DOHH2 (cell line): ENCODE data around the gene NABP1.

Source experiments
- H3F3A ChIP-seq: fragments of 200-600 bp; sonication (generic), shearing (Covaris generic); 2 replicates; pipeline ENCODE4 v1.6.0; 2016; ENCODE audit warnings: antibody characterized with exemption, mild to moderate bottlenecking; ENCODE audit not compliant: control insufficient read depth, insufficient read depth
- H3K27ac ChIP-seq: fragments of 200-600 bp; sonication (generic); 2 replicates; pipeline ENCODE4 v1.5.1; 2014; ENCODE audit warnings: low read depth, mild to moderate bottlenecking, low read length, moderate library complexity
- H3K27me3 ChIP-seq: fragments of 200-600 bp; sonication (generic); 2 replicates; pipeline ENCODE4 v1.6.1; 2014; ENCODE audit warnings: mild to moderate bottlenecking, low read length, mixed read lengths; ENCODE audit not compliant: control insufficient read depth
- H3K36me3 ChIP-seq: fragments of 200-600 bp; sonication (generic); 2 replicates; pipeline ENCODE4 v1.6.1; 2014; ENCODE audit warnings: mild to moderate bottlenecking, low read length, moderate library complexity, mixed read lengths; ENCODE audit not compliant: control insufficient read depth
- H3K4me1 ChIP-seq: fragments of 200-600 bp; sonication (generic); 2 replicates; pipeline ENCODE4 v1.6.1; 2014; ENCODE audit warnings: mild to moderate bottlenecking, low read length, mixed read lengths; ENCODE audit not compliant: control insufficient read depth
- H3K4me2 ChIP-seq: fragments of 200-600 bp; sonication (generic); 2 replicates; pipeline ENCODE4 v1.6.0; 2014; ENCODE audit warnings: mild to moderate bottlenecking, low read length, moderate library complexity
- H3K4me3 ChIP-seq: fragments of 200-600 bp; sonication (generic); 2 replicates; pipeline ENCODE4 v1.5.1; 2014; ENCODE audit warnings: mild to moderate bottlenecking, low read length, mixed read lengths
- H3K79me2 ChIP-seq: fragments of 200-600 bp; sonication (generic); 2 replicates; pipeline ENCODE4 v1.6.1; 2014; ENCODE audit warnings: mild to moderate bottlenecking, low read length, mixed read lengths; ENCODE audit not compliant: control insufficient read depth
- H3K9me2 ChIP-seq: fragments of 200-600 bp; sonication (generic); replicated peaks from 2 replicates; pipeline ENCODE4 v1.6.1; 2014; ENCODE audit warnings: mild to moderate bottlenecking, low read length, mixed read lengths; ENCODE audit not compliant: control insufficient read depth
- H3K9me3 ChIP-seq: fragments of 200-600 bp; sonication (generic); 2 replicates; pipeline ENCODE4 v1.6.1; 2014; ENCODE audit warnings: antibody characterized with exemption, low read length, mixed read lengths; ENCODE audit not compliant: control insufficient read depth, insufficient read depth
- H4K20me1 ChIP-seq: fragments of 200-600 bp; sonication (generic); 2 replicates; pipeline ENCODE4 v1.6.0; 2014; ENCODE audit warnings: low read depth, mild to moderate bottlenecking, antibody characterized with exemption, low read length, moderate library complexity; ENCODE audit not compliant: control insufficient read depth, insufficient read depth
- EZH2phosphoT487 ChIP-seq: fragments of 200-600 bp; sonication (generic); IDR thresholded peaks from 2 replicates; pipeline ENCODE4 v1.6.1; 2017; ENCODE audit warnings: borderline replicate concordance, mild to moderate bottlenecking, antibody characterized with exemption, low read length, moderate library complexity, mixed read lengths
- TF ChIP-seq, protein P1 (sequence below): fragments of 200-600 bp; sonication (generic); IDR thresholded peaks from one replicate; pipeline ENCODE4 v1.5.1; 2014; ENCODE audit warnings: antibody characterized with exemption, mild to moderate bottlenecking, low read depth, low read length; ENCODE audit not compliant: poor library complexity, severe bottlenecking

The NABP1 gene

DNA sequence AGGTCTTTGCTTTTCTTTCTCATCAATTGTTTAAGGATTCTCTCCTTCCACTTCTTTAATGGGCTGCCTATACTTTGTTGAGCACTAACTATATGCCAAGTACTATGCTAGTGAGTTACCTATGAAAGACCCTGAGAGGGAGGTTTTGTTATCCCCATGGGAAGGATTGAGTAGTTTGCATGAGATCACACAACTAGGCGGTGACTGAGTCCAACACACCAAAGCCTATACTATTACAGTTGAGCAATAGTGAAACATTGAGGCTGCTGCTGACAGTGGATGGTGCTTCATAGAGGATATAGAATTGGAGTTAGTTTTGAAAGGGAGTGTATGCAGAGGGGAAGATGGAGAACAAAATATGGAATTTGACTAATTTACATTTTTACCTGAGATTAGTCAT is 15.8 kb downstream of the NABP1 start:
- peaks cover 9% of the 10 kb centered on the region; the same call in 1 of the 2 replicates for H3F3A ChIP-seq

DNA sequence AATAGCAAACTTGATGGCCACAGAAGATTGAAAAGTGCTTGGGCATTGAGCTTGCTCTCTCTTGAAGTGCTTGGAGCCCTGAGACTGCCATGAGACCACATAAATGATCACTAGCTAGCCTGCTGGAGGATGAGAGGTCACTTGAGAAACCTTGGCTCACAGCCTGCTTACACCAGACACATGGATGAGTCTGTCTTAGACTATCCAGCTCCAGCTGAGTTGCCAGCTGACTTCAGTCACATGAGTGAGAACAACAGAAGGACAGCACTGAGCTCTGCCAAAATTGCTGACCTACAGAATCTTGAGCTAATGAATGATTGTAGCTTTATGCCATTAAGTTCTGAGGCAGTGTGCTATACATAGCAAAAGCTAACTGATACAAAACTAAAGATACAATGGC is 18.1 kb downstream of the NABP1 start:
- H3K27me3 ChIP-seq, result peaks cover 5% of the 10 kb centered on the region; the same call in 1 of the 2 replicates
- H4K20me1 ChIP-seq, result no peaks in the 10 kb centered on the region
- H3K27ac ChIP-seq, result no peak overlapping the region
- peaks cover 15% of the 10 kb centered on the region for H3F3A ChIP-seq
- TF ChIP-seq, protein P1, sequence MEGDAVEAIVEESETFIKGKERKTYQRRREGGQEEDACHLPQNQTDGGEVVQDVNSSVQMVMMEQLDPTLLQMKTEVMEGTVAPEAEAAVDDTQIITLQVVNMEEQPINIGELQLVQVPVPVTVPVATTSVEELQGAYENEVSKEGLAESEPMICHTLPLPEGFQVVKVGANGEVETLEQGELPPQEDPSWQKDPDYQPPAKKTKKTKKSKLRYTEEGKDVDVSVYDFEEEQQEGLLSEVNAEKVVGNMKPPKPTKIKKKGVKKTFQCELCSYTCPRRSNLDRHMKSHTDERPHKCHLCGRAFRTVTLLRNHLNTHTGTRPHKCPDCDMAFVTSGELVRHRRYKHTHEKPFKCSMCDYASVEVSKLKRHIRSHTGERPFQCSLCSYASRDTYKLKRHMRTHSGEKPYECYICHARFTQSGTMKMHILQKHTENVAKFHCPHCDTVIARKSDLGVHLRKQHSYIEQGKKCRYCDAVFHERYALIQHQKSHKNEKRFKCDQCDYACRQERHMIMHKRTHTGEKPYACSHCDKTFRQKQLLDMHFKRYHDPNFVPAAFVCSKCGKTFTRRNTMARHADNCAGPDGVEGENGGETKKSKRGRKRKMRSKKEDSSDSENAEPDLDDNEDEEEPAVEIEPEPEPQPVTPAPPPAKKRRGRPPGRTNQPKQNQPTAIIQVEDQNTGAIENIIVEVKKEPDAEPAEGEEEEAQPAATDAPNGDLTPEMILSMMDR, result no peak
- TF ChIP-seq EZH2phosphoT487, result no peak
- H3K9me2 ChIP-seq, result no peaks in the 10 kb centered on the region
- no peak overlapping the region for H3K4me3 ChIP-seq
- H3K36me3 ChIP-seq, result no peaks in the 10 kb centered on the region
- no peak overlapping the region for H3K4me2 ChIP-seq
- 0 out of 2 replicates have a peak, but pooled peaks cover 2% of the 10 kb centered on the region for H3K4me1 ChIP-seq
- no peaks in the 10 kb centered on the region for H3K79me2 ChIP-seq
- H3K9me3 ChIP-seq, result peaks cover 4% of the 10 kb centered on the region; the same call in 1 of the 2 replicates

More for the DNA sequence above, 15.8 kb downstream of the NABP1 start:
- Histone ChIP-seq H3K27me3 (peaks cover 5% of the 10 kb centered on the region; the same call in 1 of the 2 replicates), H3K27ac (no peak overlapping the region), H3K9me3 (no peaks in the 10 kb centered on the region), H4K20me1 (no peaks in the 10 kb centered on the region), H3K36me3 (no peaks in the 10 kb centered on the region), H3K4me2 (no peak overlapping the region), H3K9me2 (no peaks in the 10 kb centered on the region), H3K4me1 (peaks cover 6% of the 10 kb centered on the region), H3K4me3 (no peak overlapping the region), H3K79me2 (no peaks in the 10 kb centered on the region)
- no peak for TF ChIP-seq EZH2phosphoT487
- TF ChIP-seq, protein P1, result no peak

DNA sequence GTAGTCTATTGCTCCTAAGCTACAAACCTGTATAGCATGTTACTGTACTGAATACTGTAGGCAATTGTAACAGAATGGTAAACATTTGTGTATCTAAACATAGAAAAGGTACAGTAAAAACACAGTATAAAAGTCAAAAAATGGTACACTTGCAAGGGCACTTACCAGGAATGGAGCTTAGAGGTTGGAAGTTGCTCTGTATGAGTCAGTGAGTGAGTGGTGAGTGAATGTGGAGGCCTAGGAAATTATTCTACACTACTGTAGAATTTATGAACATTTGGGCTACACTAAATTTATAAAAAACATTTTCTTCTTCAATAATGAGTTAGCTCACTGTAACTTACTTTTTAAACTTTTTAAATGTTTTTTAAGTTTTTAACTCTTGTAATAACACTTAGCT is 19.0 kb downstream of the NABP1 start:
- no peaks in the 10 kb centered on the region for H3K4me1 ChIP-seq
- no peak overlapping the region for H3K27ac ChIP-seq
- H3K4me3 ChIP-seq, result no peak overlapping the region
- no peaks in the 10 kb centered on the region for H3K36me3 ChIP-seq
- H3K9me3 ChIP-seq, result peaks cover 4% of the 10 kb centered on the region; the same call in 1 of the 2 replicates
- peaks cover 15% of the 10 kb centered on the region for H3F3A ChIP-seq
- TF ChIP-seq EZH2phosphoT487, result no peak
- TF ChIP-seq, protein P1, result no peak
- no peaks in the 10 kb centered on the region for H4K20me1 ChIP-seq
- H3K27me3 ChIP-seq, result no peaks in the 10 kb centered on the region
- no peaks in the 10 kb centered on the region for H3K9me2 ChIP-seq
- H3K4me2 ChIP-seq, result no peak overlapping the region
- no peaks in the 10 kb centered on the region for H3K79me2 ChIP-seq
